CD4-positive, alpha-beta T cell (primary cell): ENCODE results near the gene TBC1D2B. TPM values are rescaled to one million over a fixed set of nuclear protein-coding genes. Genes with fewer than 3 reads are reported as not detected.
A peak's percentile ranks its signal among the peaks of the same experiment; 100 is the strongest.

Source experiments
- ATAC-seq: fragments of 200-7000 bp; cut with Tn5 transposase; one replicate; pipeline ENCODE4 v1.10.0; 2022; ENCODE audit warnings: mild to moderate bottlenecking; ENCODE audit not compliant: poor library complexity
- CTCF ChIA-PET: fragments of 350-600 bp; sonication (Branson Sonifier 250); formaldehyde crosslinking; loops from one replicate; lab custom pipeline; 2021; ENCODE audit warnings: antibody characterized with exemption, inconsistent platforms; lab: Charles Lee
- POLR2A ChIA-PET: fragments of 350-600 bp; sonication (Branson Sonifier 250); formaldehyde crosslinking; loops from one replicate; lab custom pipeline; 2021; ENCODE audit warnings: antibody characterized with exemption, inconsistent platforms; lab: Charles Lee
- DNase-seq, 14 experiments: peaks; one replicate each; pipeline ENCODE4 v3.0.0-alpha.2; 2013 to 2020; ENCODE audit warnings: mixed read lengths in 2 of 14
- H3K27ac ChIP-seq, 2 donors: one replicate each; pipeline versions ENCODE4 v1.5.1 to v1.7.0; 2013; ENCODE audit warnings: low read length in 2 of 2, low read depth in 1 of 2, mild to moderate bottlenecking in 1 of 2
- H3K27me3 ChIP-seq, 2 experiments: 1 replicate in 1 of 2; 2 replicates in 1 of 2; pipeline versions ENCODE4 v1.6.1 to v1.7.0; 2013; ENCODE audit warnings: low read length in 2 of 2, control low read depth in 1 of 2, mild to moderate bottlenecking in 1 of 2, moderate library complexity in 1 of 2; ENCODE audit not compliant: insufficient read depth in 2 of 2, control insufficient read depth in 1 of 2
- H3K36me3 ChIP-seq: one replicate; pipeline ENCODE4 v1.6.1; 2013; ENCODE audit warnings: low read length, control low read depth; ENCODE audit not compliant: insufficient read depth
- H3K4me1 ChIP-seq: one replicate; pipeline ENCODE4 v1.6.1; 2013; ENCODE audit warnings: low read length, control low read depth; ENCODE audit not compliant: insufficient read depth
- H3K4me3 ChIP-seq: one replicate; pipeline ENCODE4 v1.5.1; 2013; ENCODE audit warnings: mild to moderate bottlenecking, low read length, moderate library complexity
- H3K9me3 ChIP-seq, 2 experiments: 1 replicate in 1 of 2; 2 replicates in 1 of 2; pipeline versions ENCODE4 v1.6.1 to v1.7.0; 2013; ENCODE audit warnings: low read length in 2 of 2, mild to moderate bottlenecking in 2 of 2, control low read depth in 1 of 2, moderate library complexity in 1 of 2; ENCODE audit not compliant: control insufficient read depth in 1 of 2, insufficient read depth in 1 of 2
- H3K27ac Mint-ChIP-seq: one replicate; pipeline ENCODE4 v1.8.0; 2020; ENCODE audit warnings: mixed read lengths
- H3K27me3 Mint-ChIP-seq: one replicate; pipeline ENCODE4 v1.8.0; 2021; ENCODE audit warnings: mixed read lengths
- H3K36me3 Mint-ChIP-seq: one replicate; pipeline ENCODE4 v1.8.0; 2021; ENCODE audit warnings: low read depth, mixed read lengths
- H3K4me1 Mint-ChIP-seq: one replicate; pipeline ENCODE4 v1.8.0; 2021; ENCODE audit warnings: low read depth, mixed read lengths
- H3K4me3 Mint-ChIP-seq: one replicate; pipeline ENCODE4 v1.8.0; 2020; ENCODE audit warnings: mild to moderate bottlenecking, mixed read lengths
- H3K9me3 Mint-ChIP-seq: one replicate; pipeline ENCODE4 v1.8.0; 2020; ENCODE audit warnings: mixed read lengths
- CTCF ChIP-seq: fragments of 200-600 bp; IDR thresholded peaks from one replicate; pipeline ENCODE4 v1.8.0; 2022; ENCODE audit warnings: antibody characterized with exemption, mild to moderate bottlenecking
- intact Hi-C, 2 experiments: fragments of 100-400 bp; cut with DNase I in 1 of 2; cut with micrococcal nuclease in 1 of 2; formaldehyde crosslinking; loops; one replicate each; pipeline versions ENCODE4 v1.15.1 to v1.9.0; 2023 to 2025; cut with DNase I, micrococcal nuclease
- total RNA-seq, 174 experiments: library from RNA in 2 of 174; stranded (reverse) in 2 of 174; gene quantifications; one replicate each; pipeline ENCODE4 v1.2.3 and lab custom pipeline; 2021 to 2026

TBC1D2B gene
- total RNA-seq, 2 experiments from 2014 or later, result 89.3 to 97.6 TPM

GRCh38 chr15:78107471-78107870 is 30.0 kb upstream of the TBC1D2B start:
- H3K4me1 Mint-ChIP-seq, result peaks cover 46% of the 10 kb centered on the region
- H3K27ac ChIP-seq, result no peak overlapping the region
- no peak overlapping the region for H3K4me3 ChIP-seq
- no peaks in the 10 kb centered on the region for H3K27me3 Mint-ChIP-seq
- TF ChIP-seq CTCF, result no peak
- H3K4me1 ChIP-seq, result peaks cover 47% of the 10 kb centered on the region
- intact Hi-C loops, result no loop called here
- no peak for ATAC-seq
- H3K27ac Mint-ChIP-seq, result no peak overlapping the region
- no peak overlapping the region for H3K4me3 Mint-ChIP-seq
- ChIA-PET POLR2A (interaction anchor here (1.1 to 1.4 kb wide), 4 partner anchors 42 to 148 kb away, joined by 3 to 7 read pairs (median 4); no protein-coding TSS in a partner anchor), CTCF (interaction anchor here (0.7 to 2.8 kb wide), 23 partner anchors 9 to 197 kb away, joined by 3 to 57 read pairs (median 6); partner anchors contain the start of genes CIB2 and TBC1D2B)
- H3K36me3 Mint-ChIP-seq, result no peaks in the 10 kb centered on the region
- no peaks in the 10 kb centered on the region for H3K36me3 ChIP-seq
- no peak for DNase-seq
- H3K9me3 ChIP-seq, result no peaks in the 10 kb centered on the region
- H3K9me3 Mint-ChIP-seq, result no peaks in the 10 kb centered on the region
- no peaks in the 10 kb centered on the region for H3K27me3 ChIP-seq

- ChIA-PET POLR2A (interaction anchor here (1.1 kb wide), 1 partner anchor 28 kb away, joined by 3 read pairs; the partner anchor contains the start of gene TBC1D2B), CTCF (interaction anchor here (2.2 kb wide), 1 partner anchor 106 kb away, joined by 6 read pairs; no protein-coding TSS in a partner anchor)
- Histone ChIP-seq H3K4me3 (no peak overlapping the region), H3K27me3 (no peaks in the 10 kb centered on the region), H3K27ac (no peak overlapping the region), H3K4me1 (peaks cover 51% of the 10 kb centered on the region), H3K9me3 (no peaks in the 10 kb centered on the region), H3K36me3 (no peaks in the 10 kb centered on the region)
- no peak for TF ChIP-seq CTCF
- ATAC-seq, result no peak
- Mint-ChIP-seq H3K4me1 (peaks cover 47% of the 10 kb centered on the region), H3K27me3 (no peaks in the 10 kb centered on the region), H3K4me3 (no peak overlapping the region), H3K27ac (peak overlapping the region; percentile 58), H3K9me3 (no peaks in the 10 kb centered on the region), H3K36me3 (no peaks in the 10 kb centered on the region)
- peak in 2 of 14 experiments; percentile 26 to 38 for DNase-seq
- intact Hi-C loops, result loop anchor here in 1 of 2 experiments (2.0 kb wide), 1 partner anchor 71 kb away; no protein-coding TSS in a partner anchor
These were observed 28.1 kb upstream of the TBC1D2B start for GRCh38 chr15:78105476-78106241.

- no peak overlapping the region for H3K4me3 Mint-ChIP-seq
- POLR2A ChIA-PET, result interaction anchor here (0.6 to 1.1 kb wide), 4 partner anchors 24 to 138 kb away, joined by 3 to 4 read pairs (median 3); partner anchors contain the start of gene TBC1D2B
- H3K27ac Mint-ChIP-seq, result peak overlapping the region; percentile 84
- CTCF ChIA-PET, result interaction anchor here (0.9 to 2.2 kb wide), 2 partner anchors 9 to 105 kb away, joined by 4 to 6 read pairs; no protein-coding TSS in a partner anchor
- ATAC-seq (no peak), DNase-seq (peak in 2 of 14 experiments; percentile 21 to 54)
- Histone ChIP-seq H3K9me3 (no peaks in the 10 kb centered on the region), H3K27ac (peak overlapping the region in 1 of 2 donors; percentile 71), H3K4me1 (peaks cover 51% of the 10 kb centered on the region), H3K4me3 (no peak overlapping the region), H3K27me3 (no peaks in the 10 kb centered on the region), H3K36me3 (no peaks in the 10 kb centered on the region)
- peaks cover 47% of the 10 kb centered on the region for H3K4me1 Mint-ChIP-seq
- no peaks in the 10 kb centered on the region for H3K9me3 Mint-ChIP-seq
- H3K27me3 Mint-ChIP-seq, result no peaks in the 10 kb centered on the region
- no peaks in the 10 kb centered on the region for H3K36me3 Mint-ChIP-seq
- no peak for TF ChIP-seq CTCF
- intact Hi-C loops, result loop anchor here in 1 of 2 experiments (2.0 kb wide), 1 partner anchor 70 kb away; no protein-coding TSS in a partner anchor
These were observed 27.3 kb upstream of the TBC1D2B start for GRCh38 chr15:78104566-78105475.
